CD4-positive, alpha-beta memory T cell (primary cell): ENCODE data around the gene ETS1. TPM values are rescaled to one million over a fixed set of nuclear protein-coding genes. Genes with fewer than 3 reads are reported as not detected.
"Not testable (repeated sequence)": the region's sequence is repeated elsewhere in the genome, so short reads cannot be mapped to it uniquely, and the experiment has no call there.

Experiments
- CTCF ChIA-PET: fragments of 350-600 bp; sonication (Branson Sonifier 250); formaldehyde crosslinking; loops from one replicate; lab custom pipeline; 2021; ENCODE audit warnings: inconsistent platforms; ENCODE audit not compliant: partially characterized antibody; lab: Charles Lee
- POLR2A ChIA-PET: fragments of 350-600 bp; sonication (Branson Sonifier 250); formaldehyde crosslinking; loops from one replicate; lab custom pipeline; 2021; ENCODE audit not compliant: partially characterized antibody; lab: Charles Lee
- DNase-seq, 5 donors: peaks; one replicate each; pipeline versions ENCODE4 v3.0.0 to v3.0.0-alpha.2; 2020 to 2022; ENCODE audit warnings: mixed read lengths in 1 of 5
- H3K27ac ChIP-seq: one replicate; pipeline ENCODE4 v1.7.0; 2013; ENCODE audit warnings: low read depth, low read length
- H3K27me3 ChIP-seq: 2 replicates; pipeline ENCODE4 v1.7.0; 2013; ENCODE audit warnings: mild to moderate bottlenecking, low read length, moderate library complexity; ENCODE audit not compliant: insufficient read depth
- H3K36me3 ChIP-seq: 2 replicates; pipeline ENCODE4 v1.7.0; 2013; ENCODE audit warnings: mild to moderate bottlenecking, low read length, moderate library complexity; ENCODE audit not compliant: insufficient read depth
- H3K4me1 ChIP-seq: 2 replicates; pipeline ENCODE4 v1.7.0; 2013; ENCODE audit warnings: mild to moderate bottlenecking, low read length, moderate library complexity; ENCODE audit not compliant: insufficient read depth
- H3K4me3 ChIP-seq, 2 donors: one replicate each; pipeline ENCODE4 v1.7.0; 2013; ENCODE audit warnings: low read length in 2 of 2, mild to moderate bottlenecking in 1 of 2
- H3K9me3 ChIP-seq, 2 donors: one replicate each; pipeline ENCODE4 v1.7.0; 2013; ENCODE audit warnings: low read length in 2 of 2, control low read depth in 1 of 2; ENCODE audit not compliant: control insufficient read depth in 1 of 2
- H3K27ac Mint-ChIP-seq, 7 donors: one replicate each; pipeline ENCODE4 v1.8.0; 2020 to 2021; ENCODE audit warnings: mixed read lengths in 7 of 7, mild to moderate bottlenecking in 6 of 7, inconsistent platforms in 3 of 7, moderate library complexity in 3 of 7
- H3K27me3 Mint-ChIP-seq, 2 donors: one replicate each; pipeline ENCODE4 v1.8.0; 2020 to 2021; ENCODE audit warnings: mixed read lengths in 2 of 2
- H3K36me3 Mint-ChIP-seq, 2 donors: one replicate each; pipeline ENCODE4 v1.8.0; 2020 to 2021; ENCODE audit warnings: mixed read lengths in 2 of 2, inconsistent platforms in 1 of 2, mild to moderate bottlenecking in 1 of 2
- H3K4me1 Mint-ChIP-seq, 4 donors: one replicate each; pipeline ENCODE4 v1.8.0; 2020 to 2021; ENCODE audit warnings: mixed read lengths in 4 of 4, mild to moderate bottlenecking in 1 of 4
- H3K4me3 Mint-ChIP-seq, 8 donors: one replicate each; pipeline ENCODE4 v1.8.0; 2020 to 2021; ENCODE audit warnings: mixed read lengths in 8 of 8, mild to moderate bottlenecking in 7 of 8, moderate library complexity in 6 of 8, inconsistent platforms in 3 of 8
- H3K9me3 Mint-ChIP-seq, 8 donors: one replicate each; pipeline ENCODE4 v1.8.0; 2020 to 2021; ENCODE audit warnings: mixed read lengths in 8 of 8, mild to moderate bottlenecking in 5 of 8, inconsistent platforms in 3 of 8, moderate library complexity in 1 of 8
- intact Hi-C: fragments of 100-400 bp; cut with micrococcal nuclease; formaldehyde crosslinking; loops from one replicate; pipeline ENCODE4 v1.15.1; 2023
- polyA plus RNA-seq, 2 donors: library from polyadenylated mRNA; unstranded; fragments of 300-500 nt; fragmentation: Illumina TruSeq; gene quantifications; one replicate each; pipeline ENCODE4 v1.2.3, GENCODE V29; 2021
- total RNA-seq, 2 experiments: library from RNA; stranded (reverse); gene quantifications; one replicate each; pipeline ENCODE4 v1.2.3, GENCODE V29; 2021

Gene ETS1
- total and polyA plus RNA-seq, 4 experiments from 2014 or later, result 435 to 761 (median 593) TPM

DNA sequence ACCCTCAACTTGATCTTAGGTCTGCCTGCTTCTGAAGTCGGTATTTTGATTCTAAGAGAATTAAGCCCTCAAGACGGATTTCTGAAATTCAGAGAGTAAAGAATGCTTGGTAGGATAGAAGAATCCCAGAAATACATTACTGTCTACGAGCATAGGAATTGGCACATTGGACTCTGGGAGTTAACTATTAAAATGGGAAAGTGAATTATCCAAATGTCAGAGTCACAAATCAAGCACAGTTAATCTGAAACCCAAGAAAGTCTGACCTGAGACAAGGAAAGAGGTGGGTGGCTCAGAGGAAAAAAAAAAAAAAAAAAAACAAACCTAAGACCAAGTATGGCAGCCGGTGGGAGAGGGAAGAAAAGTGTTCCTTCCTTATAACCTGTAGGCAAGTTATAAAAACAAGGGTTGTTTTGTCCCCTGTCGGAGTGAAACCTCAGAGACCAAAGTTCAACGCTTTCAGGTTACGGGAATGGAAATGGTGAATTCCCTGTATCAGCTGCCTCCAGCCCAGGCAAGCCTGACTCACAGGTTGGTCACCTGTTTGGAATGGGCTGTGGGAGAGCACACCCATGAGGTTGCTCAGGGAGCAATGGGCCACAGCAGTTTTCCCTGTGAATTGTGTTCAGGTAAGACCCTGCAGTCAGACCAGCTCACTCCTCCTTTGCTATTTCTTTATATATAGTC is 139.0 kb downstream of the ETS1 start:
- Mint-ChIP-seq H3K27ac (peak overlapping the region in 4 of 7 donors; percentile 24 to 38 (median 28)), H3K9me3 (peaks cover 0 to 16% (median 4%) of the 10 kb centered on the region in 8 donors), H3K4me3 (no peak overlapping the region), H3K4me1 (peaks cover 25 to 40% (median 38%) of the 10 kb centered on the region in 4 donors), H3K36me3 (peaks cover 0 to 7% of the 10 kb centered on the region in 2 donors), H3K27me3 (no peaks in the 10 kb centered on the region)
- H3K9me3 ChIP-seq, result no peaks in the 10 kb centered on the region
- no peak overlapping the region for H3K4me3 ChIP-seq
- no peak overlapping the region for H3K27ac ChIP-seq
- peaks cover 17% of the 10 kb centered on the region for H3K4me1 ChIP-seq
- H3K36me3 ChIP-seq, result no peaks in the 10 kb centered on the region
- ChIA-PET CTCF (interaction anchor here (0.9 to 1.1 kb wide), 2 partner anchors 125 to 182 kb away, joined by 3 to 4 read pairs; no protein-coding TSS in a partner anchor), POLR2A (interaction anchor here (1.5 to 1.8 kb wide), 2 partner anchors 10 to 12 kb away, joined by 4 to 6 read pairs; no protein-coding TSS in a partner anchor)
- peak in 1 of 5 donors; percentile 7 for DNase-seq
- H3K27me3 ChIP-seq, result no peaks in the 10 kb centered on the region
- intact Hi-C loops, result loop anchor here (2.0 kb wide), 1 partner anchor 26 kb away; no protein-coding TSS in a partner anchor

DNA sequence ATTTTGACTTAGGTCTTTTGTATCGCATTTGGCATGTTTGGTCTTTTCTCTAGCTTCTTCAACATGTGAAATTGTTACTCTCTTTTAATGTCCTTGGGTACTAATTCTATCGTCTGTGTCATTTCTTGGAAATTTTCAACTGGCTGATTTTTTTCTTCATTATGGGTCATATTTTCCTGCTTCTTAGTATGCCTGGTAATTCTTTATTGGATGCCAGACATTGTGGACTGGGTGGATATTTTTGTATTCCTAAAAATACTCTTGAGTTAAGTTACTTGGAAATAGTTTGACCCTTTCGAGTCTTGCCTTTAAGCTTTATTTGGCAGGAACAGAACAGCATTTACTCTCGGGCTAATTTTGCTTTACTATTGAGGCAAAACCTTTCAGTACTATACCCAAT is 140.1 kb downstream of the ETS1 start:
- intact Hi-C loops, result no loop called here
- Histone ChIP-seq H3K36me3 (no peaks in the 10 kb centered on the region), H3K4me1 (peaks cover 6% of the 10 kb centered on the region), H3K27ac (no peak overlapping the region), H3K4me3 (no peak overlapping the region), H3K27me3 (no peaks in the 10 kb centered on the region), H3K9me3 (no peaks in the 10 kb centered on the region)
- Mint-ChIP-seq H3K9me3 (peaks cover 0 to 16% (median 4%) of the 10 kb centered on the region in 8 donors), H3K27ac (peak overlapping the region in 1 of 7 donors; percentile 3), H3K27me3 (no peaks in the 10 kb centered on the region), H3K4me1 (peaks cover 19 to 38% (median 30%) of the 10 kb centered on the region in 4 donors), H3K36me3 (peaks cover 0 to 7% of the 10 kb centered on the region in 2 donors), H3K4me3 (peak overlapping the region in 1 of 8 donors; percentile 7)
- peak in 1 of 5 donors; percentile 6 for DNase-seq
- POLR2A ChIA-PET, result interaction anchor here (1.5 kb wide), 1 partner anchor 10 kb away, joined by 3 read pairs; no protein-coding TSS in a partner anchor
- CTCF ChIA-PET, result interaction anchor here (1.2 kb wide), 1 partner anchor 123 kb away, joined by 4 read pairs; no protein-coding TSS in a partner anchor

DNA sequence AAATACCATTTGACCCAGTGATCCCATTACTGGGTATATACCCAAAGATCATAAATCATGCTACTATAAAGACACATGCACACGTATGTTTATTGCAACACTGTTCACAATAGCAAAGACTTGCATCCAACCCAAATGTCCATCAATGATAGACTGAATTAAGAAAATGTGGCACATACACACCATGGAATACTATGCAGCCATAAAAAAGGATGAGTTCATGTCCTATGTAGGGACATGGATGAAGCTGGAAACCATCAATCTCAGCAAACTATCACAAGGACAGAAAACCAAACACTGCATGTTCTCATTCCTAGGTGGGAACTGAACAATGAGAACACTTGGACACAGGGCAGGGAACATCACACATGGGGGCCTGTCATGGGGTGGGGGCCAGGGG is 141.4 kb downstream of the ETS1 start:
- CTCF ChIA-PET, H3K9me3 ChIP-seq, H3K36me3 Mint-ChIP-seq, H3K27me3 ChIP-seq, H3K27ac ChIP-seq, DNase-seq, H3K4me3 ChIP-seq, intact Hi-C loops, H3K27me3 Mint-ChIP-seq, H3K36me3 ChIP-seq, H3K4me1 ChIP-seq: not testable (repeated sequence)
- Mint-ChIP-seq H3K27ac (peak overlapping the region in 3 of 7 donors; percentile 18 to 32 (median 25)), H3K9me3 (peaks cover 0 to 19% (median 11%) of the 10 kb centered on the region in 8 donors), H3K4me1 (peaks cover 18 to 39% (median 27%) of the 10 kb centered on the region in 4 donors), H3K4me3 (peak overlapping the region in 1 of 8 donors; percentile 3)
- POLR2A ChIA-PET, result interaction anchor here (1.5 kb wide), 1 partner anchor 141 kb away, joined by 4 read pairs; no protein-coding TSS in a partner anchor

- peaks cover 2 to 7% of the 10 kb centered on the region in 2 donors for H3K36me3 Mint-ChIP-seq
- Histone ChIP-seq H3K4me3 (no peak overlapping the region), H3K4me1 (no peaks in the 10 kb centered on the region), H3K9me3 (no peaks in the 10 kb centered on the region), H3K36me3 (no peaks in the 10 kb centered on the region), H3K27ac (no peak overlapping the region), H3K27me3 (no peaks in the 10 kb centered on the region)
- ChIA-PET POLR2A (interaction anchor here (1.9 kb wide), 1 partner anchor 14 kb away, joined by 8 read pairs; no protein-coding TSS in a partner anchor), CTCF (interaction anchor here (1.3 kb wide), 1 partner anchor 196 kb away, joined by 3 read pairs; no protein-coding TSS in a partner anchor)
- peaks cover 0 to 19% (median 7%) of the 10 kb centered on the region in 8 donors for H3K9me3 Mint-ChIP-seq
- no peak overlapping the region for H3K4me3 Mint-ChIP-seq
- intact Hi-C loops, result no loop called here
- no peak for DNase-seq
- peak overlapping the region in 1 of 7 donors; percentile 14 for H3K27ac Mint-ChIP-seq
- no peaks in the 10 kb centered on the region for H3K27me3 Mint-ChIP-seq
- H3K4me1 Mint-ChIP-seq, result peaks cover 4 to 14% (median 10%) of the 10 kb centered on the region in 4 donors
Measured at GRCh38 chr11:128437136-128437535, 150.2 kb downstream of the ETS1 start.

DNA sequence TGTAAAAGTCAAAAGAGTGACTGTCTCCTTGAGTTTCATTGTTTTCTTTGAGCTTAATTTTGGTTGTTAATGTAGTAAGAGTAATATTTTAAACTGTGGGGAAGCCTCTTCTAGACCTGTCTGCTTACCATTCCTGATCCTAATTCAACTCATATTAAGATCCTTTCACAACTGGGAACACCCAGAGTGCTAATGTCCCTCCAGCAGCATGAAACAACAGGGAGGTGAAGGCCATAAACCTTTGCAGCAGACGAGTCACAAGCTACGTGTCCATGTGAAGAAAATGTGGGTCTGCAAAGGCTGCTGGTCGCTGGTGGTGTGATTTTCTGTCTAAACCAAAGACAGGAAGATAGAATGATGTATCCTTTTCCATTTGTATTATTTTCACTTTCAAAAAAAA is 152.5 kb downstream of the ETS1 start:
- H3K27me3 ChIP-seq, result no peaks in the 10 kb centered on the region
- no peaks in the 10 kb centered on the region for H3K36me3 ChIP-seq
- intact Hi-C loops, result no loop called here
- H3K4me3 ChIP-seq, result no peak overlapping the region
- H3K27ac ChIP-seq, result no peak overlapping the region
- ChIA-PET POLR2A (no interaction called here), CTCF (interaction anchor here (1.0 to 1.7 kb wide), 7 partner anchors 8 to 195 kb away, joined by 3 to 5 read pairs (median 3); no protein-coding TSS in a partner anchor)
- Mint-ChIP-seq H3K27ac (no peak overlapping the region), H3K27me3 (no peaks in the 10 kb centered on the region), H3K9me3 (peaks cover 0 to 10% (median 0%) of the 10 kb centered on the region in 8 donors), H3K4me3 (no peak overlapping the region), H3K36me3 (no peaks in the 10 kb centered on the region), H3K4me1 (peaks cover 0 to 11% (median 8%) of the 10 kb centered on the region in 4 donors)
- no peaks in the 10 kb centered on the region for H3K4me1 ChIP-seq
- H3K9me3 ChIP-seq, result no peaks in the 10 kb centered on the region
- DNase-seq, result no peak

GRCh38 chr11:128434411-128434810 is 152.9 kb downstream of the ETS1 start:
- ChIA-PET POLR2A (interaction anchor here (0.7 to 1.0 kb wide), 3 partner anchors 12 to 55 kb away, joined by 3 to 4 read pairs (median 3); no protein-coding TSS in a partner anchor), CTCF (interaction anchor here (1.0 to 1.7 kb wide), 7 partner anchors 8 to 196 kb away, joined by 3 to 5 read pairs (median 3); no protein-coding TSS in a partner anchor)
- Histone ChIP-seq H3K27ac (no peak overlapping the region), H3K4me3 (no peak overlapping the region), H3K27me3 (no peaks in the 10 kb centered on the region), H3K9me3 (no peaks in the 10 kb centered on the region), H3K36me3 (no peaks in the 10 kb centered on the region), H3K4me1 (no peaks in the 10 kb centered on the region)
- H3K27me3 Mint-ChIP-seq, result no peaks in the 10 kb centered on the region
- peaks cover 0 to 11% (median 8%) of the 10 kb centered on the region in 4 donors for H3K4me1 Mint-ChIP-seq
- intact Hi-C loops, result no loop called here
- H3K27ac Mint-ChIP-seq, result peak overlapping the region in 2 of 7 donors; percentile 17 to 24
- H3K4me3 Mint-ChIP-seq, result no peak overlapping the region
- H3K36me3 Mint-ChIP-seq, result no peaks in the 10 kb centered on the region
- H3K9me3 Mint-ChIP-seq, result peaks cover 0 to 6% (median 0%) of the 10 kb centered on the region in 8 donors
- DNase-seq, result no peak

DNA sequence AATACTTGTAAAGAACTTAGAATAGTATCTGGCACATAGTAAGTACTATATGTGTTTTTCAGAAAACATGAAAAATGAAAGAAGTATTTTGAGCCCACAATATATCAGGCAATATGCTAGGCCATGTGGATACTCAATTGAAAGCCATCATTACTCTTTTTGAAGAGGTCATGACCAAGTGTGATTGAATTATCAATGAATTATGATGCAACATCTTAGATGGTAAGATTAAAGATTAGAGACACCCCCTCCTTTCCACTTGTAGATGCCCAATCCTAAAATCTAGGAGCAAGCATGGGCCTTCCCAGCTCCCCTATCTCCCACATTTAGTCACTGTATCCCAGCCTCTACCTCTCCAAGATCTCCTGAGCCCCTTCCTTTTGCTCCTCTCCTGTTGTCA is 154.4 kb downstream of the ETS1 start:
- peak overlapping the region in 1 of 7 donors; percentile 3 for H3K27ac Mint-ChIP-seq
- CTCF ChIA-PET, result interaction anchor here (2.9 kb wide), 1 partner anchor 10 kb away, joined by 10 read pairs; no protein-coding TSS in a partner anchor

More for the DNA sequence above, 154.4 kb downstream of the ETS1 start:
- Histone ChIP-seq H3K27ac (no peak overlapping the region), H3K4me3 (no peak overlapping the region), H3K9me3 (no peaks in the 10 kb centered on the region), H3K27me3 (no peaks in the 10 kb centered on the region), H3K4me1 (no peaks in the 10 kb centered on the region), H3K36me3 (no peaks in the 10 kb centered on the region)
- peaks cover 0 to 11% (median 8%) of the 10 kb centered on the region in 4 donors for H3K4me1 Mint-ChIP-seq
- intact Hi-C loops, result no loop called here
- no peaks in the 10 kb centered on the region for H3K27me3 Mint-ChIP-seq
- H3K9me3 Mint-ChIP-seq, result no peaks in the 10 kb centered on the region
- H3K36me3 Mint-ChIP-seq, result no peaks in the 10 kb centered on the region
- POLR2A ChIA-PET, result no interaction called here
- no peak for DNase-seq
- H3K4me3 Mint-ChIP-seq, result no peak overlapping the region
